Mucosa of stomach (tissue), 1 donor: ENCODE results near the gene UCP3.

ENCODE experiments used
- H3K27me3 ChIP-seq: one replicate; pipeline ENCODE4 v1.7.0; 2013; ENCODE audit warnings: mild to moderate bottlenecking, low read length; ENCODE audit not compliant: control insufficient read depth, insufficient read depth
- H3K36me3 ChIP-seq: one replicate; pipeline ENCODE4 v1.7.0; 2013; ENCODE audit warnings: low read length; ENCODE audit not compliant: control insufficient read depth, insufficient read depth
- H3K4me1 ChIP-seq: one replicate; pipeline ENCODE4 v1.7.0; 2013; ENCODE audit warnings: mild to moderate bottlenecking, low read length; ENCODE audit not compliant: control insufficient read depth, insufficient read depth
- H3K4me3 ChIP-seq: one replicate; pipeline ENCODE4 v1.7.0; 2013; ENCODE audit warnings: low read length
- H3K9ac ChIP-seq: one replicate; pipeline ENCODE4 v1.7.0; 2013; ENCODE audit warnings: mild to moderate bottlenecking, low read length, moderate library complexity
- H3K9me3 ChIP-seq: one replicate; pipeline ENCODE4 v1.7.0; 2013; ENCODE audit warnings: mild to moderate bottlenecking, low read length, moderate library complexity; ENCODE audit not compliant: control insufficient read depth
- donor health status: Pancreatic carcinoma.

UCP3 gene

GRCh38 chr11:74004759-74005615, 3.9 kb downstream of the UCP3 start:
- no peak overlapping the region for H3K9ac ChIP-seq
- no peaks in the 10 kb centered on the region for H3K36me3 ChIP-seq
- H3K4me3 ChIP-seq, result no peak overlapping the region
- peaks cover 30% of the 10 kb centered on the region for H3K4me1 ChIP-seq
- H3K9me3 ChIP-seq, result no peaks in the 10 kb centered on the region
- H3K27me3 ChIP-seq, result no peaks in the 10 kb centered on the region

- Histone ChIP-seq H3K27me3 (no peaks in the 10 kb centered on the region), H3K9me3 (no peaks in the 10 kb centered on the region), H3K36me3 (no peaks in the 10 kb centered on the region), H3K4me1 (peaks cover 24% of the 10 kb centered on the region), H3K9ac (no peak overlapping the region), H3K4me3 (no peak overlapping the region)
Observed at GRCh38 chr11:74004046-74004695, 4.7 kb downstream of the UCP3 start.

DNA sequence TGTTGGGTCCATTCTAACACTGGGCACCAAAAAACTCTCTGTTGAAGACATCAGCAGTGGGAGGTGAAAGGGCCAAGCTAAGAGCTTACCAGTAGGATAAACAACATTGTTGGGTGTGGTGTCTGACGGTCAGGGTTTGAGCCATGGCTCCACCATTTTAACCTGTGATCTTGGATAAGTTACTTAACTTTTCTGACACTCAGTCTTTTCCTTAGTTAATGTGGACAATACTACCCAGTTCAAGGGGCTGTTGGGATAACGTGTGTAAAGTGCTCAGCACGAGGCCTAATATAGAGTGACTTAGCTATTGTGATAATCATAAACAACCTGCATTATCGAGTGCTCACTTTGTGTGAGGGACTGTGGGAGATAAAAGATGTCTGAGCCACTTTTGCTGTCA, 6.1 kb downstream of the UCP3 start:
- no peaks in the 10 kb centered on the region for H3K9me3 ChIP-seq
- H3K27me3 ChIP-seq, result no peaks in the 10 kb centered on the region
- no peak overlapping the region for H3K4me3 ChIP-seq
- no peak overlapping the region for H3K9ac ChIP-seq
- peaks cover 13% of the 10 kb centered on the region for H3K4me1 ChIP-seq
- H3K36me3 ChIP-seq, result no peaks in the 10 kb centered on the region

- no peak overlapping the region for H3K9ac ChIP-seq
- no peaks in the 10 kb centered on the region for H3K36me3 ChIP-seq
- no peaks in the 10 kb centered on the region for H3K27me3 ChIP-seq
- no peak overlapping the region for H3K4me3 ChIP-seq
- peaks cover 13% of the 10 kb centered on the region for H3K4me1 ChIP-seq
- H3K9me3 ChIP-seq, result no peaks in the 10 kb centered on the region
Observed at GRCh38 chr11:74001822-74002286, 7.0 kb downstream of the UCP3 start.

DNA sequence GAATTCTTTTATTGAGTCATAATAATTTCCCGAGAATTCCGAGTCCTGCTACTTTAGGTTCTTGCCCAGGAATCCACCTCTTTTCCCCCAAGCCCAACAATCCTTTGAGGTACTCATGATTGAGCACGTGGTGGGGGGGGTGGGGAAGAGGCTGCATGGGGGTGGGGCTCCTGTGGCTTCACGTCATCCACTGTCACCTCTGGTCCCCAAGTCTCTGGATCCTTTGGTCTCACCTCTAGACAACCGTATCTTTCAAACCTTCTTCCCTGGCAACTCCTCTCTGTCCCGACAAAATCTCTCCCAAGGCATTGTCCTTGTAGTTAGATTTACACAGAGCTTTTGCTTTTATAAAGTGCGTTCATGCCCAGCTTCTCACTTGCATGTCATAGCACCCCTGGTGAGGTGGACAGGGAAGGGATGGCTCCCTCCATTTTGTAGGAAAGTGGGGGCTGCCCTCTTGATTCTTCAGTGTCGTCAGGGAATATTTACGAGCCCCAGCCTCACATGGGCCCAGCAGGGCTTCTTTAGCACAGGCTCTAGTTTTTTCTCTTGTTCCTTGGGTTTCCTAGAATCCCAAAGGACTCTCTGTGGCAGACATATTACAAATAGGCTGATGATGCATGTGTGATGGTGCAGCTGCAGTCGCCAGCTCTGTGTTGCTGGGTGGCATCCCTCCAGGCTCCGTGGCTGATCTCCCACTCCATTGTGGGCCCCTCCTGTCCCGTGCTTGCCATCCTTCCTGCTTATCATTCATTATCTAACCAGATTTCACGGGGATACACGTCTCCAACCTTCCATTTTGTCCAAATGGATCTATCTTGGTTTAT, 8.4 kb downstream of the UCP3 start:
- Histone ChIP-seq H3K4me3 (no peak overlapping the region), H3K9me3 (no peaks in the 10 kb centered on the region), H3K4me1 (peaks cover 10% of the 10 kb centered on the region), H3K27me3 (no peaks in the 10 kb centered on the region), H3K9ac (no peak overlapping the region), H3K36me3 (no peaks in the 10 kb centered on the region)

DNA sequence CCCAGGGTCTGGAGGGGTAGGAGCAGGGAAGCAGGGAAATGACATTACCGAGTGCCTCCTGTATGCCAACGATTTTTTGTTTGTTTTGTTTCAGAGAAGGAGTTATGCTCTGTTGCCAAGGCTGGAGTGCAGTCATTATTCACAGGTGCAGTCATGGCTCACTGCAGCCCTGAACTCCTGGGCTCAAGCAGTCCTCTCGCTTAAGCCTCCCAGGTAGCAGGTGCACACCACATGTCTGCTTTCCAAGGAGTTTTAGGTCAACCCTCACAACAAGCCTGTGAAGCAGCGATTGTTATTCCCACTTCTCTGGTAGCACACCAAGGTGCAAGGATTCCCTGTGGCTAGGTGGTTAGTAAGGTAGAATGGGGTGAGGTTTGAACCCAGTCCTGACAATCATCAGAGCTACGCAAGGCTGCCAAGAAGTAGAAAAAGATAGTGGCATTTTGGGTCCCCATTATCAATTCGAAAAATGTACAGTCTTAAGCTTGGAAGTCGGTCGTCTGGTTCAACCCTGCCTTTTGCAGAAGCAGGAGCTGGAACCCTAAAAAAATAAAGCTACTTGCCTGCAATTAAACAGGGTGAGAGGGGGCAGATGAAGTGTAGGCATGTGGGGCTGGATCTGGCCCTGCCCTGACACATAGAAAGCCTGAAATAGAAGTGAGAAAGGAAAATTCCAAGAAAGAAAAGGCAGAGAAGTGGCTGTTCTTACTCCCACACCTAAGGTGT, 9.1 kb downstream of the UCP3 start:
- peaks cover 6% of the 10 kb centered on the region for H3K4me1 ChIP-seq
- no peak overlapping the region for H3K4me3 ChIP-seq
- H3K9ac ChIP-seq, result no peak overlapping the region
- H3K36me3 ChIP-seq, result no peaks in the 10 kb centered on the region
- H3K27me3 ChIP-seq, result no peaks in the 10 kb centered on the region
- H3K9me3 ChIP-seq, result no peaks in the 10 kb centered on the region

GRCh38 chr11:73998846-73999575, 9.9 kb downstream of the UCP3 start:
- no peaks in the 10 kb centered on the region for H3K36me3 ChIP-seq
- H3K4me3 ChIP-seq, result no peak overlapping the region
- no peak overlapping the region for H3K9ac ChIP-seq
- peaks cover 6% of the 10 kb centered on the region for H3K4me1 ChIP-seq
- H3K9me3 ChIP-seq, result no peaks in the 10 kb centered on the region
- no peaks in the 10 kb centered on the region for H3K27me3 ChIP-seq

DNA sequence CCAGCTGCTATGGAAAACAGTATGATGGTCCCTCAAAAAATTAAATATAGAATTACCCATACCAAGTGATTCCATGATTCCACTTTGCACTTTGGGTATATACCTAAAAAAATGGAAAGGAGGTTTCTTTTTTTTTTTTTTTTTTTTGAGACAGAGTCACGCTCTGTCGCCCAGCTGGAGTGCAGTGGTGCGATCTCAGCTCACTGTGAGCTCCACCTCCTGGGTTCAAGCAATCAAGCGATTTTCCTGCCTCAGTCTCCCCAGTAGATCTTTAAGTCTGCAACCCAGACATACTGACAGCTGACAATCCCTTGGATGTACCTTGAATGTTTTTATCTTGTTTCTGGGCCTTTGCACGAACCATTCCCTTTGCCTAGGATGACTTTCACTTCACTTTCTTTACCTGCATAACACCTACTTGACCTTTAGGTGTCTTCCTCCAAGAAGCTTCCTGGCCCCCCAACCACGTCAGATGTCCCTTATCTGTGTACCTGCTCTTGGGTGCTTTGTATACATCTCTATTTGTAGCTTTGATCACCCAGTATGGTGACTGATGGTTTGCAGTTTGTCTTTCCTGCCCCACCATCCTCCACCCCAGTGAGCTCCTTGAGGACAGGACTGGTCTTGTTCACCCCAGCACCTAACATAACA, 11.6 kb downstream of the UCP3 start:
- peaks cover 6% of the 10 kb centered on the region for H3K4me1 ChIP-seq

DNA sequence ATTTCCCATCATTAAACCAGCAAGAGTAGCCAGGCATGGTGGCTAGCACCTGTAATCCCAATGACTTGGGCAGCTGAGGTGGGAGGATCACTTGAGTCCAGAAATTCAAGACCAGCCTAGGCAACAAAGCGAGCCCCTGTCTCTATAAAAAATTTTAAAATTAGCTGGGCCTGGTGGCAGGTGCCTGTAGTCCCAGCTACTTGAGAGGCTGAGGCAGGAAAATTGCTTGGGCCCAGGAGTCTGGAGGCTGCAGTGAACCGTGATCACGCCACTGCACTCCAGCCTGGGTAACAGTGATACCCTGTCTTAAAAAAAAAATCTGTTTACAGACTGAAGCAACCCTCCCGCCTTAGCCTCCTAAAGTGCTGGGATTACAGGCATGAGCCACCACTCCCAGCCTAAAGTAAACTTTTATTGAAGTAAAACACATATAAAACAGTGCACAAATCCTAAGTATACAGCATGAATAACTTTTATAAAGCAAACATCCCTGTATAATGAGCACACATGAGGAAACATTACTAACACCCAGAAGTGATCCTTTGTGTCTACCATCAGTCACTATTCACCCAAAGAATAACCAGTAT, 12.6 kb downstream of the UCP3 start:
- H3K27me3 ChIP-seq, result no peaks in the 10 kb centered on the region
- no peaks in the 10 kb centered on the region for H3K4me1 ChIP-seq
- H3K36me3 ChIP-seq, result no peaks in the 10 kb centered on the region
- H3K9ac ChIP-seq, result no peak overlapping the region
- H3K9me3 ChIP-seq, result no peaks in the 10 kb centered on the region
- no peak overlapping the region for H3K4me3 ChIP-seq

More for the DNA sequence above, 11.6 kb downstream of the UCP3 start:
- H3K9ac ChIP-seq, result no peak overlapping the region
- H3K9me3 ChIP-seq, result no peaks in the 10 kb centered on the region
- H3K4me3 ChIP-seq, result no peak overlapping the region
- no peaks in the 10 kb centered on the region for H3K27me3 ChIP-seq
- H3K36me3 ChIP-seq, result no peaks in the 10 kb centered on the region

GRCh38 chr11:73995731-73996130, 13.2 kb downstream of the UCP3 start:
- no peaks in the 10 kb centered on the region for H3K27me3 ChIP-seq
- H3K4me1 ChIP-seq, result no peaks in the 10 kb centered on the region
- no peak overlapping the region for H3K4me3 ChIP-seq
- no peaks in the 10 kb centered on the region for H3K36me3 ChIP-seq
- no peak overlapping the region for H3K9ac ChIP-seq
- H3K9me3 ChIP-seq, result no peaks in the 10 kb centered on the region
